KMS-11 (cell line): ENCODE results near the gene C12orf43.

Experiments
- H2AFZ ChIP-seq: fragments of 200-600 bp; sonication (generic); 2 replicates; pipeline ENCODE4 v1.6.1; 2016; ENCODE audit warnings: antibody characterized with exemption, mixed run types, low read depth
- H3K27ac ChIP-seq: fragments of 200-600 bp; sonication (generic); 2 replicates; pipeline ENCODE4 v1.6.1; 2016; ENCODE audit warnings: mild to moderate bottlenecking, mixed run types
- H3K27me3 ChIP-seq: fragments of 200-600 bp; sonication (generic); 2 replicates; pipeline ENCODE4 v1.6.1; 2017; ENCODE audit warnings: mild to moderate bottlenecking, low read depth, mixed run types, moderate library complexity; ENCODE audit not compliant: insufficient read depth
- H3K36me3 ChIP-seq: fragments of 200-600 bp; sonication (generic); 2 replicates; pipeline ENCODE4 v1.6.1; 2017; ENCODE audit warnings: mild to moderate bottlenecking, mixed run types; ENCODE audit not compliant: insufficient read depth
- H3K4me1 ChIP-seq: fragments of 200-600 bp; sonication (generic); 2 replicates; pipeline ENCODE4 v1.6.1; 2016; ENCODE audit warnings: mild to moderate bottlenecking, low read depth, mixed run types; ENCODE audit not compliant: poor library complexity, severe bottlenecking
- H3K4me2 ChIP-seq: fragments of 200-600 bp; sonication (generic); 2 replicates; pipeline ENCODE4 v1.7.0; 2016; ENCODE audit warnings: mild to moderate bottlenecking, mixed run types
- H3K4me3 ChIP-seq: fragments of 200-600 bp; sonication (generic); IDR thresholded peaks from 2 replicates; pipeline ENCODE4 v1.6.1; 2017; ENCODE audit warnings: low read depth, low read length, mixed read lengths; ENCODE audit not compliant: insufficient read depth
- H3K79me2 ChIP-seq: fragments of 200-600 bp; sonication (generic); 2 replicates; pipeline ENCODE4 v1.6.1; 2016; ENCODE audit warnings: low read depth, mixed run types; ENCODE audit not compliant: insufficient read depth
- H3K9ac ChIP-seq: fragments of 200-600 bp; sonication (generic); 2 replicates; pipeline ENCODE4 v1.6.1; 2016; ENCODE audit warnings: mild to moderate bottlenecking, mixed run types
- H4K20me1 ChIP-seq: fragments of 200-600 bp; sonication (generic); 2 replicates; pipeline ENCODE4 v1.6.1; 2016; ENCODE audit warnings: mild to moderate bottlenecking, mixed run types; ENCODE audit not compliant: insufficient read depth
- TF ChIP-seq, protein P1 (sequence below): fragments of 200-600 bp; sonication (generic); conservative IDR thresholded peaks from 2 replicates; pipeline ENCODE4 v1.6.1; 2017; ENCODE audit warnings: low read depth, mild to moderate bottlenecking, antibody characterized with exemption, low read length, moderate library complexity, mixed read lengths

Gene C12orf43

DNA sequence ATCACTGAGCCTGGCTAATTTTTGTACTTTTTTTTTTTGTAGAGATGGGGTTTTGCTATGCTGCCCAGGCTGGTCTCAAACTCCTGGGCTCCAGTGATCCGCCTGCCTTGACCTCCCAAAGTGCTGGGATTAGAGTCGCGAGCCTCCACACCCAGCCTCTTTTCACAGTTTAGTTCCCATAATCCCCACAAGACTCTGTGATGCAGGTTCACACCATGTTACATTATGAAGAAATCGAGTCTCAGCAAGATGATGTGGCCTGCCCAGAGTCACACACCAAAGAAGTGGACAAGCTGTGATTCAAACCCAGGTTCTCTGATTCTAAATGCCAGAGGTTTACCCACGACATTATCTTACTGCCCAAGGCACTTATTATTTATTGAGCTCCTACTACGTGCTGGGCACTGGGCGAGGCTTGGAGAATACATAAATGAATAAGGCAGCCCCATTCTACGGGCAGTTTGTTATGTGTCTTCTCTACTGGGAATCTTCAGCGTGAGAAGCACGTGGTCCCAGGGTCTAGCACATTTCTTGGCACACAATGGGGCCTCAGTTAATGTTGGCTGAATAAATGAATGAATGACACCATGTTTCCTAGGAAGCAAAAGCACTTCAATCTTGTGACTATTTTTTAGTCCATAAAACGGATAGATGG is 46.2 kb upstream of the C12orf43 start:
- no peak overlapping the region for H2AFZ ChIP-seq
- TF ChIP-seq, protein P1, sequence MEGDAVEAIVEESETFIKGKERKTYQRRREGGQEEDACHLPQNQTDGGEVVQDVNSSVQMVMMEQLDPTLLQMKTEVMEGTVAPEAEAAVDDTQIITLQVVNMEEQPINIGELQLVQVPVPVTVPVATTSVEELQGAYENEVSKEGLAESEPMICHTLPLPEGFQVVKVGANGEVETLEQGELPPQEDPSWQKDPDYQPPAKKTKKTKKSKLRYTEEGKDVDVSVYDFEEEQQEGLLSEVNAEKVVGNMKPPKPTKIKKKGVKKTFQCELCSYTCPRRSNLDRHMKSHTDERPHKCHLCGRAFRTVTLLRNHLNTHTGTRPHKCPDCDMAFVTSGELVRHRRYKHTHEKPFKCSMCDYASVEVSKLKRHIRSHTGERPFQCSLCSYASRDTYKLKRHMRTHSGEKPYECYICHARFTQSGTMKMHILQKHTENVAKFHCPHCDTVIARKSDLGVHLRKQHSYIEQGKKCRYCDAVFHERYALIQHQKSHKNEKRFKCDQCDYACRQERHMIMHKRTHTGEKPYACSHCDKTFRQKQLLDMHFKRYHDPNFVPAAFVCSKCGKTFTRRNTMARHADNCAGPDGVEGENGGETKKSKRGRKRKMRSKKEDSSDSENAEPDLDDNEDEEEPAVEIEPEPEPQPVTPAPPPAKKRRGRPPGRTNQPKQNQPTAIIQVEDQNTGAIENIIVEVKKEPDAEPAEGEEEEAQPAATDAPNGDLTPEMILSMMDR = no peak
- H3K79me2 ChIP-seq = no peaks in the 10 kb centered on the region
- H3K9ac ChIP-seq = no peak overlapping the region
- H3K4me2 ChIP-seq = no peak overlapping the region
- H3K27me3 ChIP-seq = no peaks in the 10 kb centered on the region
- H3K36me3 ChIP-seq = no peaks in the 10 kb centered on the region
- no peaks in the 10 kb centered on the region for H4K20me1 ChIP-seq
- H3K27ac ChIP-seq = no peak overlapping the region
- peaks cover 20% of the 10 kb centered on the region for H3K4me1 ChIP-seq
- no peak overlapping the region for H3K4me3 ChIP-seq

- no peak overlapping the region for H3K4me3 ChIP-seq
- no peak overlapping the region for H3K9ac ChIP-seq
- H3K27me3 ChIP-seq = no peaks in the 10 kb centered on the region
- peaks cover 24% of the 10 kb centered on the region for H3K4me1 ChIP-seq
- H2AFZ ChIP-seq = no peak overlapping the region
- no peaks in the 10 kb centered on the region for H3K79me2 ChIP-seq
- H3K36me3 ChIP-seq = no peaks in the 10 kb centered on the region
- no peaks in the 10 kb centered on the region for H4K20me1 ChIP-seq
- no peak overlapping the region for H3K27ac ChIP-seq
- TF ChIP-seq, protein P1 = no peak
- no peak overlapping the region for H3K4me2 ChIP-seq
These were observed 45.5 kb upstream of the C12orf43 start for GRCh38 chr12:121061831-121062230.

- Histone ChIP-seq H3K27me3 (no peaks in the 10 kb centered on the region), H3K4me1 (peaks cover 24% of the 10 kb centered on the region), H3K4me2 (peak overlapping the region; percentile 93), H3K4me3 (no peak overlapping the region), H3K27ac (peak overlapping the region; percentile 95), H3K79me2 (no peaks in the 10 kb centered on the region), H2AFZ (peak overlapping the region; percentile 97), H3K36me3 (no peaks in the 10 kb centered on the region), H3K9ac (peak overlapping the region; percentile 79), H4K20me1 (no peaks in the 10 kb centered on the region)
- TF ChIP-seq, protein P1 = peak; percentile 66
These were observed 44.1 kb upstream of the C12orf43 start for GRCh38 chr12:121060149-121061001.

GRCh38 chr12:121059031-121059898 is 43.0 kb upstream of the C12orf43 start:
- no peaks in the 10 kb centered on the region for H3K36me3 ChIP-seq
- peak overlapping the region; percentile 79; the same call in 1 of the 2 replicates for H3K9ac ChIP-seq
- TF ChIP-seq, protein P1 = no peak
- H2AFZ ChIP-seq = peak overlapping the region; percentile 97; the same call in 1 of the 2 replicates
- peak overlapping the region; percentile 93 for H3K4me2 ChIP-seq
- H3K79me2 ChIP-seq = no peaks in the 10 kb centered on the region
- peaks cover 24% of the 10 kb centered on the region for H3K4me1 ChIP-seq
- H3K27ac ChIP-seq = peak overlapping the region; percentile 95
- no peaks in the 10 kb centered on the region for H4K20me1 ChIP-seq
- no peaks in the 10 kb centered on the region for H3K27me3 ChIP-seq
- no peak overlapping the region for H3K4me3 ChIP-seq
